ENCODE measurements around the gene DOCK3.

GRCh38 chr3:50675179-50676030 is 678 bp downstream of the DOCK3 start:
- TF ChIP-seq CTCF (IDR thresholded peaks at IDR 0.05) = peak; percentile 74
- TF ChIP-seq, protein P1, sequence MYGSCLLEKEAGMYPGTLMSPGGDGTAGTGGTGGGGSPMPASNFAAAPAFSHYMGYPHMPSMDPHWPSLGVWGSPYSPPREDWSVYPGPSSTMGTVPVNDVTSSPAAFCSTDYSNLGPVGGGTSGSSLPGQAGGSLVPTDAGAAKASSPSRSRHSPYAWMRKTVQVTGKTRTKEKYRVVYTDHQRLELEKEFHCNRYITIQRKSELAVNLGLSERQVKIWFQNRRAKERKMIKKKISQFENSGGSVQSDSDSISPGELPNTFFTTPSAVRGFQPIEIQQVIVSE (CRISPR knock-in tag; IDR thresholded peaks at IDR 0.05; ENCODE audit: borderline replicate concordance) = no peak
- TF ChIP-seq, protein P2, sequence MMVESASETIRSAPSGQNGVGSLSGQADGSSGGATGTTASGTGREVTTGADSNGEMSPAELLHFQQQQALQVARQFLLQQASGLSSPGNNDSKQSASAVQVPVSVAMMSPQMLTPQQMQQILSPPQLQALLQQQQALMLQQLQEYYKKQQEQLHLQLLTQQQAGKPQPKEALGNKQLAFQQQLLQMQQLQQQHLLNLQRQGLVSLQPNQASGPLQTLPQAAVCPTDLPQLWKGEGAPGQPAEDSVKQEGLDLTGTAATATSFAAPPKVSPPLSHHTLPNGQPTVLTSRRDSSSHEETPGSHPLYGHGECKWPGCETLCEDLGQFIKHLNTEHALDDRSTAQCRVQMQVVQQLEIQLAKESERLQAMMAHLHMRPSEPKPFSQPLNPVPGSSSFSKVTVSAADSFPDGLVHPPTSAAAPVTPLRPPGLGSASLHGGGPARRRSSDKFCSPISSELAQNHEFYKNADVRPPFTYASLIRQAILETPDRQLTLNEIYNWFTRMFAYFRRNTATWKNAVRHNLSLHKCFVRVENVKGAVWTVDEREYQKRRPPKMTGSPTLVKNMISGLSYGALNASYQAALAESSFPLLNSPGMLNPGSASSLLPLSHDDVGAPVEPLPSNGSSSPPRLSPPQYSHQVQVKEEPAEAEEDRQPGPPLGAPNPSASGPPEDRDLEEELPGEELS (CRISPR knock-in tag; IDR thresholded peaks at IDR 0.05) = 0 out of 2 replicates have a peak, but pooled peaks have one; percentile 45

All from WTC11 (cell line).